ENCODE data around the gene DCC. TPM values are rescaled to one million over a fixed set of nuclear protein-coding genes. Genes with fewer than 3 reads are reported as not detected.

The DCC gene
- polyA plus RNA-seq, 1 of the 3 experiments (the other 2 are of a cell fraction) = 0.20 TPM

DNA sequence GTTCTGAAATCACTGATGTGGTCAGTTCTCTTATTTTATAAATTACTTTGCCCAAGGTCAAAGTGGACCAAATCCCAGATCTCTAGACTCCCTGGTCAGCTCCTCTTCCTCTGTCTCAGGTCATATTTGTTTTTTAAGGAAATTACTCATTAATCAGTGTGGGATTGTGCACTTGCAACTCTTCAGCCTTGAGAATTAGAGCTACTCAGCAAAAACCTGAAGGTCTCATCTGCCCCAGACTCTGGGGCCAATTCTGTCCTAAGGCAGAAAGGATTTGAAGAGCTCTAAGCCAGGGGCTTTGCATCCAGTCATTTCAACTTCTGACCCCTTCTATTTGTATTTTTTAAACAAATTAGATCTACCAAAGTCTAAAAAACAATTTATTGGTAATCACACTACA is 17.7 kb upstream of the DCC start:
- H3K27me3 ChIP-seq (ENCODE audit: insufficient read depth) = no peaks in the 10 kb centered on the region
- H3K27ac ChIP-seq (ENCODE audit: low read depth in 2 of 2, low read length in 1 of 2) = no peak overlapping the region
- H3F3A ChIP-seq (replicated peaks; ENCODE audit: insufficient read depth) = no peaks in the 10 kb centered on the region
- DNase-seq = no peak
- no peaks in the 10 kb centered on the region for H3K79me2 ChIP-seq (ENCODE audit: insufficient read depth)
- no peaks in the 10 kb centered on the region for H3K9me3 ChIP-seq
- H2AFZ ChIP-seq (ENCODE audit: low read depth) = no peak overlapping the region
- H3K9ac ChIP-seq = no peak overlapping the region
- CTCF ChIA-PET = interaction anchor here (1.8 kb wide), 1 partner anchor 16 kb away, joined by 6 read pairs; no protein-coding TSS in a partner anchor
- H3K4me3 ChIP-seq (ENCODE audit: low read depth in 2 of 2, low read length in 1 of 2) = no peak overlapping the region
- no peaks in the 10 kb centered on the region for H3K4me1 ChIP-seq (ENCODE audit: control insufficient read depth in 1 of 2, insufficient read depth in 2 of 2, low read depth in 1 of 2, low read length in 1 of 2)
- no peak for TF ChIP-seq CHD2 (IDR thresholded peaks at IDR 0.05; ENCODE audit: low read length, partially characterized antibody)
- H3K4me2 ChIP-seq = no peak overlapping the region
- no peaks in the 10 kb centered on the region for H4K20me1 ChIP-seq (ENCODE audit: insufficient read depth)
- H3K9me2 ChIP-seq = no peaks in the 10 kb centered on the region
- no peaks in the 10 kb centered on the region for H3K36me3 ChIP-seq (replicated peaks in 1 of 2; ENCODE audit: control insufficient read depth in 1 of 2, insufficient read depth in 2 of 2, low read length in 1 of 2)
- POLR2A ChIA-PET = no interaction called here

DNA sequence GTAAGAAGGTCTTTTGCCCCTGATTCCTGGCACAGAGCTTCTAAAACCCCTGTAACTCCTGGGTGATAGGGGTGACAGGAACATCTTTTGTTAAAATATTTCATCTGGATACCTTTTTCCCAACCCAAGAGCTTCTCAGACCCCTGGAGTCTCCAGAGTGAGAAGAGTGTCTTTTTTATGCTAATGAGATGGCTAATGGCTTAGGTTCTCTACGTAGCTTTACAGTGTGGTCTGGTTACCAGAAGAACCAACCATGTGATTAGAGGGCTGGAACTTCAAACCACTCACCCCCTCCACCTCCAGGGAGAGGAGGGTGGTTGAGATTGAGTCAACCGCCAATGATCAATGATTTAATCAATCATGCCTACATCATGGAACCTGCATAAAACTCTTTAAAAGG is 16.2 kb upstream of the DCC start:
- 28% methylated on average over 2 of the region's 2 CpGs for WGBS (ENCODE audit: low lambda C conversion rate)
- TF ChIP-seq EZH2phosphoT487 (IDR thresholded peaks at IDR 0.05; ENCODE audit: borderline replicate concordance, low read depth) (no peak), NRF1 (IDR thresholded peaks at IDR 0.05; ENCODE audit: low read depth, low read length) (no peak), CHD2 (IDR thresholded peaks at IDR 0.05; ENCODE audit: low read length, partially characterized antibody) (no peak), TCF12 (IDR thresholded peaks at IDR 0.05) (no peak), YY1 (IDR thresholded peaks at IDR 0.05; ENCODE audit: low read depth) (no peak), SMC3 (IDR thresholded peaks at IDR 0.05; ENCODE audit: low read depth, low read length) (no peak), ELF1 (IDR thresholded peaks at IDR 0.05) (no peak), EP300 (IDR thresholded peaks at IDR 0.05; ENCODE audit: borderline replicate concordance in 1 of 2, low read depth in 1 of 2, low read length in 1 of 2) (no peak), MXI1 (IDR thresholded peaks at IDR 0.05; ENCODE audit: low read depth, low read length) (no peak)
- TF ChIP-seq, protein P1, sequence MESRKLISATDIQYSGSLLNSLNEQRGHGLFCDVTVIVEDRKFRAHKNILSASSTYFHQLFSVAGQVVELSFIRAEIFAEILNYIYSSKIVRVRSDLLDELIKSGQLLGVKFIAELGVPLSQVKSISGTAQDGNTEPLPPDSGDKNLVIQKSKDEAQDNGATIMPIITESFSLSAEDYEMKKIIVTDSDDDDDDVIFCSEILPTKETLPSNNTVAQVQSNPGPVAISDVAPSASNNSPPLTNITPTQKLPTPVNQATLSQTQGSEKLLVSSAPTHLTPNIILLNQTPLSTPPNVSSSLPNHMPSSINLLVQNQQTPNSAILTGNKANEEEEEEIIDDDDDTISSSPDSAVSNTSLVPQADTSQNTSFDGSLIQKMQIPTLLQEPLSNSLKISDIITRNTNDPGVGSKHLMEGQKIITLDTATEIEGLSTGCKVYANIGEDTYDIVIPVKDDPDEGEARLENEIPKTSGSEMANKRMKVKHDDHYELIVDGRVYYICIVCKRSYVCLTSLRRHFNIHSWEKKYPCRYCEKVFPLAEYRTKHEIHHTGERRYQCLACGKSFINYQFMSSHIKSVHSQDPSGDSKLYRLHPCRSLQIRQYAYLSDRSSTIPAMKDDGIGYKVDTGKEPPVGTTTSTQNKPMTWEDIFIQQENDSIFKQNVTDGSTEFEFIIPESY (IDR thresholded peaks at IDR 0.05; ENCODE audit: borderline replicate concordance, low read depth) = no peak
- TF ChIP-seq, protein P2, sequence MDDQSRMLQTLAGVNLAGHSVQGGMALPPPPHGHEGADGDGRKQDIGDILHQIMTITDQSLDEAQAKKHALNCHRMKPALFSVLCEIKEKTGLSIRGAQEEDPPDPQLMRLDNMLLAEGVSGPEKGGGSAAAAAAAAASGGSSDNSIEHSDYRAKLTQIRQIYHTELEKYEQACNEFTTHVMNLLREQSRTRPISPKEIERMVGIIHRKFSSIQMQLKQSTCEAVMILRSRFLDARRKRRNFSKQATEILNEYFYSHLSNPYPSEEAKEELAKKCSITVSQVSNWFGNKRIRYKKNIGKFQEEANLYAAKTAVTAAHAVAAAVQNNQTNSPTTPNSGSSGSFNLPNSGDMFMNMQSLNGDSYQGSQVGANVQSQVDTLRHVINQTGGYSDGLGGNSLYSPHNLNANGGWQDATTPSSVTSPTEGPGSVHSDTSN (IDR thresholded peaks at IDR 0.05) = no peak
- ChIA-PET POLR2A (no interaction called here), CTCF (interaction anchor here (1.0 kb wide), 1 partner anchor 16 kb away, joined by 4 read pairs; the partner anchor contains the start of gene DCC)
- Histone ChIP-seq H3K4me1 (ENCODE audit: control insufficient read depth in 1 of 2, insufficient read depth in 2 of 2, low read depth in 1 of 2, low read length in 1 of 2) (no peaks in the 10 kb centered on the region), H3K4me2 (no peak overlapping the region), H3F3A (replicated peaks; ENCODE audit: insufficient read depth) (no peaks in the 10 kb centered on the region), H3K9ac (no peak overlapping the region), H2AFZ (ENCODE audit: low read depth) (no peak overlapping the region), H3K9me3 (no peaks in the 10 kb centered on the region), H3K27ac (ENCODE audit: low read depth in 2 of 2, low read length in 1 of 2) (no peak overlapping the region), H3K79me2 (ENCODE audit: insufficient read depth) (no peaks in the 10 kb centered on the region), H3K27me3 (ENCODE audit: insufficient read depth) (no peaks in the 10 kb centered on the region), H3K36me3 (replicated peaks in 1 of 2; ENCODE audit: control insufficient read depth in 1 of 2, insufficient read depth in 2 of 2, low read length in 1 of 2) (no peaks in the 10 kb centered on the region), H3K4me3 (ENCODE audit: low read depth in 2 of 2, low read length in 1 of 2) (no peak overlapping the region), H3K9me2 (no peaks in the 10 kb centered on the region), H4K20me1 (ENCODE audit: insufficient read depth) (no peaks in the 10 kb centered on the region)
- DNase-seq = no peak
